ENCODE measurements around the gene GUCA2A.

DNA sequence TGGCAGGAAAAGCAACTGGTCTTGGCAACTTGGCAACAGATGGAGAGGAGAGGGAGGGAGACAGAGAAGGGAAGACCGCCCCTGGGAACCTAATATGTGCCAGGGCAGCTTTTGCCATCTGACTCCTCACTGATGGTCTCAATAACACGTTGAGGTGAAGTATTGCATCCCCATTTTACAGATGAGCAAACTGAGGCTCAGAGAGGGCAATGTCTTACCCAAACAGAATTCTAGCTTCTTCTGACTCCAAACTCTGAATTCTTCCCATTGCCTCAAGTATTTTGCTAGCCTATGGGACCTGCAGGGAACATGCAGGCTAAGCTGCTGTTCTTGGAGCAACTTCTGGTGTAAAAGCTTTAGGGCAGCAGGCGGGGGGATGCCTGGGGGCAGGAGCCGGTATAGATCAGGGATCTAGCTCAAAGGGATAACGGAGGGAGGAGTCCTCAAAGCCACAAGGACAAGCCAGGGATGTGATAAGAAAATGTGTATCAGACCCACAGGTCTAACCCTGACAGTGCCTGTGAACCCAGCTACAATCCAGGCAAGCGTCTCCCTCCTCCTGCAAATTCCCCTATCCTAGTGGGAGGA is 7.2 kb upstream of the GUCA2A start:
- TF ChIP-seq, protein P1, sequence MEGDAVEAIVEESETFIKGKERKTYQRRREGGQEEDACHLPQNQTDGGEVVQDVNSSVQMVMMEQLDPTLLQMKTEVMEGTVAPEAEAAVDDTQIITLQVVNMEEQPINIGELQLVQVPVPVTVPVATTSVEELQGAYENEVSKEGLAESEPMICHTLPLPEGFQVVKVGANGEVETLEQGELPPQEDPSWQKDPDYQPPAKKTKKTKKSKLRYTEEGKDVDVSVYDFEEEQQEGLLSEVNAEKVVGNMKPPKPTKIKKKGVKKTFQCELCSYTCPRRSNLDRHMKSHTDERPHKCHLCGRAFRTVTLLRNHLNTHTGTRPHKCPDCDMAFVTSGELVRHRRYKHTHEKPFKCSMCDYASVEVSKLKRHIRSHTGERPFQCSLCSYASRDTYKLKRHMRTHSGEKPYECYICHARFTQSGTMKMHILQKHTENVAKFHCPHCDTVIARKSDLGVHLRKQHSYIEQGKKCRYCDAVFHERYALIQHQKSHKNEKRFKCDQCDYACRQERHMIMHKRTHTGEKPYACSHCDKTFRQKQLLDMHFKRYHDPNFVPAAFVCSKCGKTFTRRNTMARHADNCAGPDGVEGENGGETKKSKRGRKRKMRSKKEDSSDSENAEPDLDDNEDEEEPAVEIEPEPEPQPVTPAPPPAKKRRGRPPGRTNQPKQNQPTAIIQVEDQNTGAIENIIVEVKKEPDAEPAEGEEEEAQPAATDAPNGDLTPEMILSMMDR (IDR thresholded peaks at IDR 0.05) = no peak
- TF ChIP-seq POLR2A (IDR thresholded peaks at IDR 0.05) = no peak
- no peak for TF ChIP-seq POLR2AphosphoS5 (IDR thresholded peaks at IDR 0.05)
- TF ChIP-seq EP300 (IDR thresholded peaks at IDR 0.05) = no peak
